Neural cell (in vitro differentiated cells): ENCODE measurements around the gene DAGLB.

Source experiments
- CTCF ChIP-seq: fragments of 450-650 bp; IDR thresholded peaks from 2 replicates; pipeline ENCODE4 v1.5.1; 2014; ENCODE audit warnings: antibody characterized with exemption, mild to moderate bottlenecking, moderate library complexity; ENCODE audit not compliant: poor library complexity, severe bottlenecking
- EZH2 ChIP-seq: fragments of 200-600, 300-800 bp; shearing (Covaris generic), sonication (generic); IDR thresholded peaks from 2 replicates; pipeline ENCODE4 v1.6.1; 2014; ENCODE audit warnings: antibody characterized with exemption, low read length, borderline replicate concordance, mild to moderate bottlenecking; ENCODE audit not compliant: insufficient read depth, poor library complexity, severe bottlenecking

DNA sequence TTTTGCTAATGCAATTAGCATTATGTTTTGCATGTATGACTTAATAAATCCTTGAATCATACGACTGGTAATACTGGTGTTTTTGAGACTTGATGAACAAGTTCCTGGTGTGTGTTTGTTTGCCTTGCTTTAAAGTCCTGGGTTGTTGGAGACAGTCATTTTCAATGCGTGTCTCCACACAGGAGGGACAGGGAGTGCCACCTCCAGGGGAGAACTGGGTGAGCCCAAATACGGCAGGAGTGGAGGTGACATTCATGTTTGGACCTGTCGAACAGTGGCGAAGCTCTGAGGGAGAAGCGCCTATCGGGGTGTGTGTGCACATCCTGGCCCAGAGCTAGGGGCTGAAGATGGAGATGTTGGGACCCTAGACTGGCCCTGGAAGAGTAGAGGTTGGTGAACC lies 43.8 kb downstream of the DAGLB start:
- TF ChIP-seq EZH2 (no peak), CTCF (no peak)
